ENCODE data around the gene ATP1B3.

ATP1B3 gene

GRCh38 chr3:141930801-141931200, 54.4 kb downstream of the ATP1B3 start:
- peaks cover under 1 to 14% (median 8%) of the 10 kb centered on the region in 3 donors for H3K36me3 ChIP-seq
- no peak overlapping the region for H3K27ac ChIP-seq
- no peak overlapping the region for H3K4me3 ChIP-seq
- no peaks in the 10 kb centered on the region for H3K4me1 ChIP-seq
- H3K27me3 ChIP-seq, result no peaks in the 10 kb centered on the region
- no peak for TF ChIP-seq CTCF (IDR thresholded peaks at IDR 0.05)
- DNase-seq, result no peak
- intact Hi-C loops (cut with DNase I; ENCODE audit: low total_unique reads), result no loop called here
- no peaks in the 10 kb centered on the region for H3K9me3 ChIP-seq

DNA sequence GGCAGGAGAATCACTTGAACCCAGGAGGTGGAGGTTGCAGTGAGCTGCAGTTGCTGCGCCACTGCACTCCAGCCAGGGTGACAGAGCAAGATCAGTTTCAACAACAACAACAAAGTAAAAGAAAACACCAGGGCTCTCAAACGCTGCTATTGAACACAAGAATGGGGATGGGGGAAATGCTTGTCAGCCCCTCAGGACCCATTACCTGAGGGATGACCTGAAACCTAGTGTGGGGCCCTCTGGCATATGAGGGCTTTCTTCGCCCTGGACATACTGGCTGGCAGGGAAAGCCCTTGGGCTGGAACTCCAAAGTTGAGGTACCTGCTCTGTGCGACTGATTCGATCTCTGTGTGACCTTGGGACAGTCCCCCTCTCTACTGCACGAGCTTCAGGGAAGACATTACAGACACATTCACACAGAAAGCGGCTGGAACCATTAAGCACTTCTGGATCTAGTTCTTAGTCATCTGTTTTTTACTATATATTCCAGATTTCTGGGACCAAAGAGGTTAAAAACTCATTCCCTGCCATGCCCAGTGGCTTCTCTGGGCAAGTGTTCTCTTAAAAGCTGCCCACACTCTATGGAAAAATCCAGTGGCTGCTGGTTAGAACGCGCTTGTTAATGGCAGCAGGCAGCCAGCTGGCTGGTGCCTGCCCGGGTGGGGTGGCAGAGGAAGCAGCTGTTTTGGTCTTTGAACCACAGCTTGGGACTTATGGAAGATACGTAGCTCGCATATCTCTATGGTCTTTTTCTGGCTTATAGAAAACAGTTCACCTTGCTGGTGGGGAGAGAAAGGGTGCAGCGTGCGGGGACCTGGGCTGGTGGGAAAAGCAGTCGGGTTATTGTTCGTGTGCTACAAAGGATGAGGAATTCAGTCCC, 57.2 kb downstream of the ATP1B3 start:
- no peak overlapping the region for H3K4me3 ChIP-seq
- no peak for DNase-seq
- no peaks in the 10 kb centered on the region for H3K9me3 ChIP-seq
- intact Hi-C loops (cut with DNase I; ENCODE audit: low total_unique reads), result no loop called here
- H3K4me1 ChIP-seq, result no peaks in the 10 kb centered on the region
- no peaks in the 10 kb centered on the region for H3K36me3 ChIP-seq
- no peak overlapping the region for H3K27ac ChIP-seq
- TF ChIP-seq CTCF (IDR thresholded peaks at IDR 0.05), result no peak
- no peaks in the 10 kb centered on the region for H3K27me3 ChIP-seq

GRCh38 chr3:141934354-141934753, 57.9 kb downstream of the ATP1B3 start:
- H3K36me3 ChIP-seq, result no peaks in the 10 kb centered on the region
- H3K4me1 ChIP-seq, result no peaks in the 10 kb centered on the region
- intact Hi-C loops (cut with DNase I; ENCODE audit: low total_unique reads), result no loop called here
- H3K4me3 ChIP-seq, result no peak overlapping the region
- no peaks in the 10 kb centered on the region for H3K9me3 ChIP-seq
- no peak for DNase-seq
- no peaks in the 10 kb centered on the region for H3K27me3 ChIP-seq
- H3K27ac ChIP-seq, result no peak overlapping the region
- TF ChIP-seq CTCF (IDR thresholded peaks at IDR 0.05), result no peak

DNA sequence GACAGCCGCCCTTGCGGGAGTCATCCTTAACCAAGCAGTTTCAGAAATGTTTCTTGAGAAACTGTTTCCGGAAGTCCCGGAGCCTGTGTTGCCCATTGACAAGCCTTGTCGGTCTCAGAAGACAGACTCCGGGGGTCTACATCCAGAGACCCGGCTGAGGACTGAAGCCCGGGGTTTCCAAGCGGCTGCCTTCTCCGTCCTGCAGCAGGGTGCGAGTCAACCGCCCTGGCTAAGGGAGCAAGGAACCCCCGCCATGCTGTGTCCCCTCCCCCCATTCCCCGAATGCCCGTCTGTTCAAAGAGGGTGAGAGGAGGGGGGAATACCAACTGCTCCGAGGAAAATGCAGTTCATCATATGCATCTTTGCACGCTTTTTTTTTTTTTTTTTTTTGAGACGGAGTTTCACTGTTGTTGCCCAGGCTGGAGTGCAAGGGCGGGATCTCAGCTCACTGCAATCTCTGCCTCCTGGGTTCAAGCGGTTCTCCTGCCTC, 61.6 kb downstream of the ATP1B3 start:
- Histone ChIP-seq H3K36me3 (no peaks in the 10 kb centered on the region), H3K27me3 (no peaks in the 10 kb centered on the region), H3K4me1 (peaks cover 0 to 10% (median 3%) of the 10 kb centered on the region in 4 donors), H3K27ac (no peak overlapping the region), H3K4me3 (no peak overlapping the region), H3K9me3 (no peaks in the 10 kb centered on the region)
- intact Hi-C loops (cut with DNase I; ENCODE audit: low total_unique reads), result no loop called here
- no peak for TF ChIP-seq CTCF (IDR thresholded peaks at IDR 0.05)
- no peak for DNase-seq

DNA sequence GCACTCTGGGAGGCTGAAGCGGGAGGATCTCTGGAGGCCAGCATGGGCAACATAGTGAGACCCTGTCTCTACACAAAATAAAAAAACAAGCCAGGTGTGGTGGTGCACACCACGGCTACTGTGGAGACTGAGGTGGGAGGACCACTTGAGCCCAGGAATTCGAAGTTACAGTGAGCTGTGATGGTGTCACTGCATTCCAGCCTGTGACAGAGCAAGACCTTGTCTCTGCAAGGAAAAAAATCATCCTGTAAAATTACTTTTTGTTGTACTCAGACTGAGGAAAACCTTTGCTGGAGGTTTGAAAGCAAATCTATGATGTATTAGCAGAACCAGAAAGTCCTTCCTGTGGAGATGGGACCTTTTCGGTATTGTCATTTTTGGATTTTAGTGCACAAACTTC, 63.3 kb downstream of the ATP1B3 start:
- intact Hi-C loops (cut with DNase I; ENCODE audit: low total_unique reads), result no loop called here
- DNase-seq, result no peak
- Histone ChIP-seq H3K9me3 (no peaks in the 10 kb centered on the region), H3K4me1 (peaks cover 0 to 10% (median 3%) of the 10 kb centered on the region in 4 donors), H3K27me3 (no peaks in the 10 kb centered on the region), H3K36me3 (no peaks in the 10 kb centered on the region), H3K4me3 (no peak overlapping the region), H3K27ac (no peak overlapping the region)
- TF ChIP-seq CTCF (IDR thresholded peaks at IDR 0.05), result no peak

Data from tibial artery (tissue), 4 donors.